Measurements from ENCODE around the gene GFRA4.

- TF ChIP-seq EZH2 (IDR thresholded peaks at IDR 0.05) (no peak), POLR2AphosphoS5 (IDR thresholded peaks at IDR 0.05; ENCODE audit: borderline replicate concordance, low read depth, low read length) (no peak), FOXP2 (optimal IDR thresholded peaks at IDR 0.05; ENCODE audit: control extremely low read depth, extremely low read length, insufficient read depth) (no peak)
These were observed 35.8 kb upstream of the GFRA4 start for GRCh38 chr20:3699037-3699436.

Measured in SK-N-MC (cell line).